NCI-H1092 (cell line): ENCODE results near the gene EYS.
"Not testable (repeated sequence)": the region's sequence is repeated elsewhere in the genome, so short reads cannot be mapped to it uniquely, and the experiment has no call there.

Experiments
- DNase-seq: peaks from one replicate; lab custom pipeline; 2025; lab: John Stamatoyannopoulos, UW

The EYS gene

DNA sequence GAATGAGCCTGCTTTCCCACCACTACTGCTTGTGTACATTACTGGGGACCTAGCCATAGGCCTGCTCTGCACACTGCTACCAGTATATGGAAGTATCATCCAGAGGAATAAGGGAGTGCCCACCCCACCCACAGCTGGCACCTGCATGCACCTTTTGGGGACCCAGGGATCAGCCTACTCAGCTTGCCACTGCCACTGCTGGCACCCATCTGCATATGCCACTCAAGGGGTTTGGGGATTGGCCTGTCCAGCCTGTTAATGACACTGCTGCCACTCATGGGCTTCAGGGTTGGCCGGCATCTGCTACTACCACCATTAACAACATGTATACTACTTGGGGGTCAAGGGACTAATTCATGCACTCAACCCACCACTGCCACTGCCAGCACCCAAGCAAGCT lies 1239.4 kb downstream of the EYS start:
- no peak for DNase-seq

GRCh38 chr6:64459411-64459944 lies 1247.5 kb downstream of the EYS start:
- DNase-seq, result no peak

DNA sequence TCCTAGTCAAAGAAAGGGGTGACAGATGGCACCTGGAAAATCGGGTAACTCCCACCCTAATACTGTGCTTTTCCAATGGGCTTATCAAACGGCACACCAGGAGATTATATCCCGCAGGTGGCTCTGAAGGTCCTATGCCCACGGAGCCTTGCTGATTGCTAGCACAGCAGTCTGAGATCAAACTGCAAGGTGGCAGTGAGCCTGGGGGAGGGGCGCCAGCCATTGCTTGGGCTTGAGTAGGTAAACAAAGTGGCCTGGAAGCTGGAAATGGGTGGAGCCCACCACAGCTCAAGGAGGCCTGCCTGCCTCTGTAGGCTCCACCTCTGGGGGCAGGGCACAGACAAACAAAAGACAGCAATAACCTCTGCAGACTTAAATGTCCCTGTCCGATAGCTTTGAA lies 1258.9 kb downstream of the EYS start:
- DNase-seq, result not testable (repeated sequence)

DNA sequence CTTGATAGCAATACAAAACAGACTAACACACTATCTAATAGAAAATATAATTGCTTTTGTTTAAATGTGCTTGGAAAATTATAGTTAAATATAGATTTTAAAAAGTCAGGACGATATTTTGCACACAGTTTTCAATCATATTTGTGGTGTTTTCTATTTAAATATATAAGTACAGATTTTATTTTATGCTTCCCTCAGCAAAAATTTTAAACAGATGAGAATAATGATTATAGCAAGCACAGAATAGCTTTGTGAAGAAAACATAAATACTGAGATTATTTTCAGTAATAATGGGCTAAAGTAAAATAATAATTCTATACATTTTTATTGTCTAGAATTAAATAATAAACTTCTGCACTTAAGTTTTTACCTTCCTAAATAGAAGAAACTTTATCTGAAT lies 1262.0 kb downstream of the EYS start:
- no peak for DNase-seq

DNA sequence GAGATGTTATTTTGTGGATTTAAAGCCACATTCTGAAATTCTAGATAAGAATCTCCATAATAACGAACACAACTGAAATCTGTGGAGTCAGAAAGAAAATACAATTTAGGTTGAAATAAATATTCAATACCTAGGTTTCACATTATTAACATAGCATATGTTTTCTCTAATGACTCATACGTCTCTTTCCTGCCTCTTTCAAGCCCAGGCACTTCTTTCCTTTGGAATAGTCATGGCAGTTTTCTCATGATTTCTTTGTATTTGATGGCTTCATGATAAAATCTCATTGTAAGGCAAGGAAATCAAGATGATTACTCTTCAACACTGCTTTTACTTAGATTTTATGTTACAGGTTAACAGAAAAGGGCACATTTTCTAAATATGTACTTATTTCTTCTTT lies 1267.8 kb downstream of the EYS start:
- DNase-seq, result no peak

- no peak for DNase-seq
These were observed 1269.0 kb downstream of the EYS start for GRCh38 chr6:64437996-64438395.

GRCh38 chr6:64429926-64430325 lies 1277.1 kb downstream of the EYS start:
- no peak for DNase-seq

DNA sequence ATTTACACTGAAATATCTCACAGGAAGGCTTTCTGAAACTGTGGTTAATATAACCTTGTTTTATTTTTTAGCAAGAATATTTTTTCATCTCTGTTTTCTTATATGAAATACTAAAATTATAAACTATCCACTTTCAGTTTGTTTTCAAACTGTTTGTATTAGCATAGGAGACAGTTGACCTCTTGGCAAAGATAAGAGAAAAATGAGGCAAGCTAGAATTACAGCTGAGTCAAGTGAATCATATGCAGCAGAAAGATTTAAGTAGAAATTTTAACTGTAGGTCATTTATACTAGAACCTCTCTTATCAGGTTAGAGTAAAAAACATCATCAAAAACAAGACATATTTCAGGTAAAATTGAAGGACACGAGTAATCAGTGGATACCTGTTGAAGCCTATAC lies 1278.8 kb downstream of the EYS start:
- DNase-seq, result no peak

- DNase-seq, result no peak
These were observed 1291.1 kb downstream of the EYS start for GRCh38 chr6:64415926-64416325.

DNA sequence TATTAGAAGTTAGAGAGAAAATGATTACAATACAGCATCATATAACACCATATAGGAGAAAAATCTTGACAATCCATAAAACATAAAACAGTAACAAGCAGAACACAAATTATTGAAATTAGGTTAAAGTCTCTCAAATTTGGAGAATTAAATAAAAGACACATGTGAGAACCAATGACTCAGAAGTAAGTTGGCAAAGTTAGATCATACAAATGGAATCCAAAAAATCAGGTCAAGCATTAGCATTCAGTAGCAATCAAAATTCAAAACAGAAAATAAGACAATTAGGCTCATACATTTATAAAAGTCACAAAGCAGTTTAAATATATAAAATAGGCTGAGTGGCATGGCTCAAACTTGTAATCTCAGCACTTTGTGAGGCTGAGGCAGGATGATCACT lies 1295.8 kb downstream of the EYS start:
- no peak for DNase-seq

DNA sequence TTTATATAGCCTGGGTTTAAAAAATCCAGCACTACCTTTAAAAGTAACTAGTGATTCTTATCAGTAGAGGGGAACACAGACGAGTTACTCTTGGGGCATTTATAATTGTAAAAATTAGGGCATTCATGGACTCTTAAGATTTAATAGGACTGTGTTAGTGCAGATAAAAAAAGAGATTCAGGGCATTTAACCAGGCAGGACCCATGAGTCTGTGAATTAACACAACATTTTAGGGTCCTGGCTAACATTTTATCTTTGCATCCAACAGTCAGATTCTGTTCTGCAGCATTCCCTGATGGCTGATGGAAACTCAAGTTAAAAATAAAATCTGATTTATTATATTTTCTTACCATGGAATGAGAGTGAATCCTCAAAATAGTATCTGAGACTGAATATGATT lies 1297.1 kb downstream of the EYS start:
- no peak for DNase-seq

DNA sequence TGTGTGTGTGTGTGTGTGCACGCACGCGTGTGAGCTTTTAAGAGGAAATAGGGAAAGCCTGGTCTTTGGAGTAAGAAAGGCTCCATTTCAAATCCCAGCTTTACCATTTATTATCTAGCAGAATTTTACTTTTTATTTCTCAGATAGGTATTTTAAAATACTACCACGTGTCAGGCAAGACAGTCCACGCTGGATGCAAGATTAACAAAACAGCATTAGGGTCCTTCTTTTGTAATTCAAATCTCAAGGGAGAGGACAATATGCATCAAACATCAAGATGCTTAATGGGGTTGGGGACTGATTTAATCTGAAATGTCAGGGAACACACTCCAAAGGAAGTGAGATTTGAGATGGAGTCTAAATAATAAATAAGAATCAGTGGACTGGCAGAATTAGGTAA lies 1302.6 kb downstream of the EYS start:
- DNase-seq, result no peak

- no peak for DNase-seq
These were observed 1323.7 kb downstream of the EYS start for GRCh38 chr6:64383277-64383676.

DNA sequence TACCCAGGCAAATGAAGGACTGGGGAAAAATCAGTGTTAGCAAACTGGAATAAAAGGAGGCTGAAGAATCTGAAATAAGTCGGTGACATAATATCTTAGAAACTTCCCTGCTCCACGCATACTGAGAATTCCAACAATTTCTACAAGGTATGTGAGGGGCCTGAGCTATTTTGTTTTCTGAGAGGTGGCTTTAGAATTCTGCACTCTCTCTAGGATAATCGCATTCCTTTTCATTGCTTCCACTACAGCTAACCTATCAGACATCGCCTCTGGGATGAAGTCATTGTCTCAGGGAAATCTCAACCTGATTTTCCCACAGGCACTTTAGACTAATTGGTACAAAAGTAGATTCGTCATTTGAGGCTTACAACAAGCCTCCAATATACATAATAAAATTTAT lies 1330.6 kb downstream of the EYS start:
- no peak for DNase-seq

DNA sequence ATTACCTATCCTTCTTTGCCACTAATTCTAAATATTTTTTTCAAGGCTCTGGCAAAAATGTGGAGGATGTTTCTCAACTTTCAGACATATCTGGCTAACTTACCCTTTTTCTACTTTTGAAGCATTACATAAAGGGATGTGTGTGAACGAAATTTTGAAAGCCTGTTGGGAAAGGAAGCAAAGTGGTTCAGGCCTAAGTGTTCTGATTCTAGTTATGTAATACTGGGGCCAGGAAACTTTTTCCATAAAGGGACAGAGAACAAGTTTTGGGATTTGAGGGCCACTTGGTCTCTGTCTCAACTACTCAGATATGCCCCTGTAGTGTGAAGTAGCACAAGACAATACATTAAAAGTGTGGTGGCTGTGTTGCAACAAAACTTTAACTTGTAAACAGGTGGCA lies 1349.6 kb downstream of the EYS start:
- DNase-seq, result no peak

DNA sequence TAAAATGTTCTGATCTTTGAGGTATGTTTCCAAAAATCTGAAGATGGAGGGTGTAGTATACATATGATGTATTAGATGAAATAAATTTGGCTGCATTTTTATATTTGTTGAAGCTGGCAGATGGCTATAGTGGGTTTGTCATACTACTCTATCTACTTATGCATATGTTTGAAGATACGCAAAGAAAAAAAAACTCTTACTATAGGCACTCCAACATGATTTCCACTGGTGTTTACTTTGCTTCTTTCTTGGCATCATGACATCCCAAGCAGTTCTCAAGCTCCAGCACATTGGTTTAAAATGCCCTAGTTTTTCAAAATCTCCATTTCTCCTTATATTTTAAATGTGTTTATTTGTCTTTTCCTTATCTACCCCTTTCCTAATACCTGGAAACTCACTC lies 1359.6 kb downstream of the EYS start:
- no peak for DNase-seq

GRCh38 chr6:64335195-64335594 lies 1371.8 kb downstream of the EYS start:
- DNase-seq, result no peak

- DNase-seq, result no peak
These were observed 1372.4 kb downstream of the EYS start for GRCh38 chr6:64334636-64335035.

DNA sequence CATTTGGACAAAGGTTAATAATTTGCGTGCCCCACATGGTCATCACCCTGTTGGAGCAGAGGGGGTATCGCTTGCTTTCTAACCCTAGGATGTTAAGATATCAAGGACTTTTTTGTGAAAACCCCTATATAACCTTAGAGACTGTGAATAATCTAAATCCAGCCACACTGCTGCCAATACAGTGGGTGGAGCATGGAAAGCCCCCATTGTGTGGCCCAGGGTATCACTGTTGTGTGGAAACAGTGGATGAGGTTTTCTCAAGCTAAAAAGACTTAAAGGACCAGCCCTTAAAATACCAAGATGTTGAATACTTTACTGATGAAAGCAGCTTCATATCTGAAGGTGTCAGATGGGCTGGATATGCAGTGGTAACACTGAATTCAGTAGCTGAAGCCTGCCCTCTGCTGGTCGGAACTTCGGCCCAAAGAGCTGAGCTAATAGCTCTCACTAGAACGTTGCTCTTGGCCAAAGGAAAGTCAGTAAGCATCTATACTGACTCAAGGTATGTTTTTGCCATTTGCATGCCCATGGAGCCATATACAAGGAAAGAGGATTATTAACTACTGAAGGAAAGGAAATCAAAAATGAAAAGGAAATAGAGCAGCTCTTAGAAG lies 1376.2 kb downstream of the EYS start:
- peak; percentile 25 for DNase-seq

DNA sequence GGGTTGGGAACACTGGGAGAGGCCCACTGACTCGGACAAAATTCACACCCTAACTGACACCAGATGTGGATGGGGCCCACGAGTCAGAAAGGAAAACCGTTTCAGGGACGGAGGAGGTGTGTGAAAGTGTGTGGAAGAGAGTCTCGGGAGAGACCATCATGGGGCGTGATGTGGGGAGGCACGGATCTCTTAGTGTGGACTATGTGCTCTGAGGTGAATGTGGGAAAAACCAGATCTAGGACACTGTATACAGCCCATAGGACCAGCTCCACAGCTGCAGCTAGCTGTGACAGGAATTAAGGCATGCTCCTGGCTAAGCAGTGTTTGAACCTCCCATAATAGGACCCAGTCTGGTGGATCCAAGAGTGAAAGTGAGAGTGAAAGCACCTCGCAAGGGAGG lies 1380.1 kb downstream of the EYS start:
- DNase-seq, result no peak

- no peak for DNase-seq
These were observed 1381.9 kb downstream of the EYS start for GRCh38 chr6:64325093-64325492.

- DNase-seq, result no peak
These were observed 1396.8 kb downstream of the EYS start for GRCh38 chr6:64310214-64310613.

DNA sequence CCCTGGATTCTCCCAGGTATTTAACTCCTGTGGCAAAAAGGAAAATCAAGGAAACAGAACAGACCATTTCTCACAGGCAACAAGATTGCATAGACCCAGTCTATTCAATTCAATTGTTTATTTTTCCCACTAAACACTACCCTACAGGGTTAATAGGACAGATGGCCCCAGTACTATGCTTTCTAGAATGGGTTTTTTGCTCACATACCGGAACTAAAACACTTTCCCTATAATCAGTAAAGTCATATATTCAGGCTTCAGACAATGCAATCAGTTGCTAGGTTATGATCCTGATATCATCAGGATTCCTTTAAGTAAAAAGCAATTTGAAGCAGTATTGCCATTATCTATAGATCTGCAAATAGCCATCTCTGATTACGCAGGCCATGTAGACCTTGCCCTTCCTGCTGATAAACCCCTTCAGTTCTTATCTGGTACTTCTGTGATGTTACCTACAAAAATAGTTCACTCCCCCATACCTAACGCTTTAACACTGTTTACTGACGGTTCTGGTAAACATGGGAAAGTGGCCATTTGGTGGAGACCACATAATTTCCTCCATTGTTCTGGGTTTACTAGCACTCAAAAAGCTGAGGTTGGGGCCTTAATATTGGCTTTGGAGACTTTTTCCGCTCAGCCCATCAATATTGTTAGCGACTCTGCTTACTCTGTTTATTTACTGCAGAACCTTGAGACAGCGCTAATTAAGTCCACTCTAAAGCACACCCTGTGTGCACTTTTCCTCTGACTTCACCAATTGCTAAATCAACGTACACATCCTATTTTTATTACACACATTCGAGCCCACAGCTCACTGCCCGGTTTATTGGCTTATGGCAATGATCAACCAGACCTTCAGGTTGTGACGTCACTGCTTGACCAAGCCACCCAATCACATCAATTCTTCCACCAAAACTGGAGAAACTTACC lies 1405.5 kb downstream of the EYS start:
- no peak for DNase-seq
